SK-N-SH (cell line): ENCODE measurements around the gene KCNQ5.

Source experiments
- CTCF ChIP-seq: fragments of 200-600 bp; sonication (generic); IDR thresholded peaks from 2 replicates; pipeline ENCODE4 v1.6.1; 2017; ENCODE audit warnings: antibody characterized with exemption, mild to moderate bottlenecking, moderate library complexity
- FOXJ3 ChIP-seq: sonication (generic); formaldehyde crosslinking; IDR thresholded peaks from 2 replicates; pipeline ENCODE4 v1.5.1; 2020; ENCODE audit warnings: mild to moderate bottlenecking, missing genetic modification reagents
- NRF1 ChIP-seq: IDR thresholded peaks from 2 replicates; pipeline ENCODE4 v1.6.1; 2012; ENCODE audit warnings: low read depth, mild to moderate bottlenecking, low read length
- RCOR1 ChIP-seq: fragments of 150-350 bp; IDR thresholded peaks from 2 replicates; pipeline ENCODE4 v1.6.1; 2017; ENCODE audit warnings: antibody characterized with exemption, low read length
- SIN3A ChIP-seq: IDR thresholded peaks from 2 replicates; pipeline ENCODE4 v1.6.1; 2012; ENCODE audit warnings: low read depth, mild to moderate bottlenecking, low read length, moderate library complexity, borderline replicate concordance
- SMC3 ChIP-seq: IDR thresholded peaks from 2 replicates; pipeline ENCODE4 v1.6.1; 2012; ENCODE audit warnings: low read depth, low read length, improper control_type of control experiment
- TAF1 ChIP-seq: IDR thresholded peaks from 2 replicates; pipeline ENCODE4 v1.6.1; 2012; ENCODE audit warnings: low read depth, mild to moderate bottlenecking, low read length, moderate library complexity, borderline replicate concordance
- YY1 ChIP-seq: IDR thresholded peaks from 2 replicates; pipeline ENCODE4 v1.4.0; 2012; ENCODE audit warnings: low read depth, mild to moderate bottlenecking

- TF ChIP-seq NRF1 (no peak), CTCF (no peak), SMC3 (no peak), SIN3A (no peak), TAF1 (no peak), YY1 (no peak), FOXJ3 (CRISPR knock-in tag) (no peak), RCOR1 (no peak)
Measured at GRCh38 chr6:72869621-72870020, 247.8 kb downstream of the KCNQ5 start.
